ENCODE measurements around the gene ZNF701.

Gene ZNF701

DNA sequence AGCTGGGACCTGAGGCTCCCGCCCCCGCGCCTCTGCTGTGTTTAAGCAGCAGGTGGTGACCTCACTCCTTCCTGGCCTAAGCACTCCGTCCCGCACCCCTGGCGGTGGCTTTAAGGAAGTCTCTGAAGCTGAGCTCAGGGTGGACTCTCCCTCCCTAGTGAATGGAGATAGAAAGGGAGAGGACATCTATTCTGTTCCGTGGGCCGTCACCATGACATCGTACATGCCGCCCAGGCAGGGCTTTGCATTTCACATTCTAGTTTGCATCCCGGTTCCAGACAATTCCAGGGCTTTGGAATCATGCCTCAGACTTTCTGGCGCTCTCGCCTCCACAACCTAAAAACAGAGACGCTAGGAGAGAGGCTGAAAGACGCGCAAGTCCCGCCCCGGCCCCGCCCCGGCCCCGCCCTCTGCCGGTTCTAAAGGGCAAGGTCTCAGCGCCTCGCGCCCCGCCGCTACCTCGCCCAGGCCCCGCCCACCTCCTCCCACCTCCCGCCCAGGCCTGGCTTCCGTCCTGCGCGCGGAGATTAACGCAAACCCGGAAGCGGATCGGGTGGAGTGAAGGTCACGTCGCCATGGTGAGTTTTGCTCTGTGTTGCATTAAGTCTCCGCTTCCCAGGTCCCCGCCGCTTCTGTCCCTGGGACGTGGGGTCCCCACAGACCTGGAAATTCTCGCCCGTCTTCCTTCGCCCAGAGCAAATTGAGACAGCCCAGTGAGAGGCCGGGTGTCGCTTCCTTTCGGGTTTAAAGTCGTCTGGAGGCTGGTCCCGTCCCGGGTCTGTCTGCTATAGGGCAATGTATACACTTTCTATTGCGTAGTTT, 42.7 kb upstream of the ZNF701 start, which contains the start of gene ZNF808 (continued):
- TF ChIP-seq, protein P1, sequence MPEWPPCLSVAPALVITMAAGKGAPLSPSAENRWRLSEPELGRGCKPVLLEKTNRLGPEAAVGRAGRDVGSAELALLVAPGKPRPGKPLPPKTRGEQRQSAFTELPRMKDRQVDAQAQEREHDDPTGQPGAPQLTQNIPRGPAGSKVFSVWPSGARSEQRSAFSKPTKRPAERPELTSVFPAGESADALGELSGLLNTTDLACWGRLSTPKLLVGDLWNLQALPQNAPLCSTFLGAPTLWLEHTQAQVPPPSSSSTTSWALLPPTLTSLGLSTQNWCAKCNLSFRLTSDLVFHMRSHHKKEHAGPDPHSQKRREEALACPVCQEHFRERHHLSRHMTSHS (tag by site-specific recombination; IDR thresholded peaks at IDR 0.05), result no peak
- TF ChIP-seq ZNF548 (tag by site-specific recombination; IDR thresholded peaks at IDR 0.05) (no peak), ZNF785 (tag by site-specific recombination; IDR thresholded peaks at IDR 0.05) (no peak), ZNF140 (tag by site-specific recombination; IDR thresholded peaks at IDR 0.05) (no peak), ZBTB7A (tag by site-specific recombination; IDR thresholded peaks at IDR 0.05; ENCODE audit: low read depth) (no peak), ZNF174 (tag by site-specific recombination; IDR thresholded peaks at IDR 0.05) (no peak), ZNF830 (tag by site-specific recombination; IDR thresholded peaks at IDR 0.05; ENCODE audit: low read depth) (no peak), REPIN1 (tag by site-specific recombination; IDR thresholded peaks at IDR 0.05; ENCODE audit: low read depth) (no peak), ZNF121 (tag by site-specific recombination; IDR thresholded peaks at IDR 0.05) (no peak), ZNF473 (tag by site-specific recombination; IDR thresholded peaks at IDR 0.05) (no peak), ZNF426 (tag by site-specific recombination; IDR thresholded peaks at IDR 0.05) (no peak), HOXD13 (CRISPR knock-in tag; IDR thresholded peaks at IDR 0.05; ENCODE audit: borderline replicate concordance) (no peak), ZNF623 (tag by site-specific recombination; IDR thresholded peaks at IDR 0.05) (no peak), ZIC2 (tag by site-specific recombination; IDR thresholded peaks at IDR 0.05) (0 out of 2 replicates have a peak, but pooled peaks have one; percentile 18), ZNF521 (tag by site-specific recombination; IDR thresholded peaks at IDR 0.05) (no peak), ZNF350 (tag by site-specific recombination; IDR thresholded peaks at IDR 0.05) (peak; percentile 80), ZSCAN23 (tag by site-specific recombination; IDR thresholded peaks at IDR 0.05) (no peak), ZNF404 (tag by site-specific recombination; IDR thresholded peaks at IDR 0.05) (no peak), KLF16 (tag by site-specific recombination; IDR thresholded peaks at IDR 0.05) (no peak), ZNF266 (tag by site-specific recombination; IDR thresholded peaks at IDR 0.05; ENCODE audit: low read depth) (no peak), ZNF514 (tag by site-specific recombination; IDR thresholded peaks at IDR 0.05) (no peak), ZNF24 (tag by site-specific recombination; IDR thresholded peaks at IDR 0.05) (no peak), ZNF660 (tag by site-specific recombination; IDR thresholded peaks at IDR 0.05) (0 out of 2 replicates have a peak, but pooled peaks have one; percentile 26), ZNF416 (tag by site-specific recombination; IDR thresholded peaks at IDR 0.05) (no peak), GLI4 (tag by site-specific recombination; IDR thresholded peaks at IDR 0.05) (no peak), ZFP41 (tag by site-specific recombination; IDR thresholded peaks at IDR 0.05; ENCODE audit: borderline replicate concordance) (no peak), ZNF2 (tag by site-specific recombination; IDR thresholded peaks at IDR 0.05) (no peak), BCL11A (tag by site-specific recombination; IDR thresholded peaks at IDR 0.05; ENCODE audit: low read depth) (0 out of 2 replicates have a peak, but pooled peaks have one; percentile 33)
- TF ChIP-seq, protein P2, sequence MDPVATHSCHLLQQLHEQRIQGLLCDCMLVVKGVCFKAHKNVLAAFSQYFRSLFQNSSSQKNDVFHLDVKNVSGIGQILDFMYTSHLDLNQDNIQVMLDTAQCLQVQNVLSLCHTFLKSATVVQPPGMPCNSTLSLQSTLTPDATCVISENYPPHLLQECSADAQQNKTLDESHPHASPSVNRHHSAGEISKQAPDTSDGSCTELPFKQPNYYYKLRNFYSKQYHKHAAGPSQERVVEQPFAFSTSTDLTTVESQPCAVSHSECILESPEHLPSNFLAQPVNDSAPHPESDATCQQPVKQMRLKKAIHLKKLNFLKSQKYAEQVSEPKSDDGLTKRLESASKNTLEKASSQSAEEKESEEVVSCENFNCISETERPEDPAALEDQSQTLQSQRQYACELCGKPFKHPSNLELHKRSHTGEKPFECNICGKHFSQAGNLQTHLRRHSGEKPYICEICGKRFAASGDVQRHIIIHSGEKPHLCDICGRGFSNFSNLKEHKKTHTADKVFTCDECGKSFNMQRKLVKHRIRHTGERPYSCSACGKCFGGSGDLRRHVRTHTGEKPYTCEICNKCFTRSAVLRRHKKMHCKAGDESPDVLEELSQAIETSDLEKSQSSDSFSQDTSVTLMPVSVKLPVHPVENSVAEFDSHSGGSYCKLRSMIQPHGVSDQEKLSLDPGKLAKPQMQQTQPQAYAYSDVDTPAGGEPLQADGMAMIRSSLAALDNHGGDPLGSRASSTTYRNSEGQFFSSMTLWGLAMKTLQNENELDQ (tag by site-specific recombination; IDR thresholded peaks at IDR 0.05; ENCODE audit: low read depth), result no peak
- TF ChIP-seq, protein P3, sequence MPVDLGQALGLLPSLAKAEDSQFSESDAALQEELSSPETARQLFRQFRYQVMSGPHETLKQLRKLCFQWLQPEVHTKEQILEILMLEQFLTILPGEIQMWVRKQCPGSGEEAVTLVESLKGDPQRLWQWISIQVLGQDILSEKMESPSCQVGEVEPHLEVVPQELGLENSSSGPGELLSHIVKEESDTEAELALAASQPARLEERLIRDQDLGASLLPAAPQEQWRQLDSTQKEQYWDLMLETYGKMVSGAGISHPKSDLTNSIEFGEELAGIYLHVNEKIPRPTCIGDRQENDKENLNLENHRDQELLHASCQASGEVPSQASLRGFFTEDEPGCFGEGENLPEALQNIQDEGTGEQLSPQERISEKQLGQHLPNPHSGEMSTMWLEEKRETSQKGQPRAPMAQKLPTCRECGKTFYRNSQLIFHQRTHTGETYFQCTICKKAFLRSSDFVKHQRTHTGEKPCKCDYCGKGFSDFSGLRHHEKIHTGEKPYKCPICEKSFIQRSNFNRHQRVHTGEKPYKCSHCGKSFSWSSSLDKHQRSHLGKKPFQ (tag by site-specific recombination; IDR thresholded peaks at IDR 0.05), result no peak
- TF ChIP-seq, protein P4, sequence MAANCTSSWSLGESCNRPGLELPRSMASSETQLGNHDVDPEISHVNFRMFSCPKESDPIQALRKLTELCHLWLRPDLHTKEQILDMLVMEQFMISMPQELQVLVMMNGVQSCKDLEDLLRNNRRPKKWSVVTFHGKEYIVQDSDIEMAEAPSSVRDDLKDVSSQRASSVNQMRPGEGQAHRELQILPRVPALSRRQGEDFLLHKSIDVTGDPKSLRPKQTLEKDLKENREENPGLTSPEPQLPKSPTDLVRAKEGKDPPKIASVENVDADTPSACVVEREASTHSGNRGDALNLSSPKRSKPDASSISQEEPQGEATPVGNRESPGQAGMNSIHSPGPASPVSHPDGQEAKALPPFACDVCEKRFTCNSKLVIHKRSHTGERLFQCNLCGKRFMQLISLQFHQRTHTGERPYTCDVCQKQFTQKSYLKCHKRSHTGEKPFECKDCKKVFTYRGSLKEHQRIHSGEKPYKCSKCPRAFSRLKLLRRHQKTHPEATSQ (tag by site-specific recombination; IDR thresholded peaks at IDR 0.05), result no peak
- TF ChIP-seq, protein P5, sequence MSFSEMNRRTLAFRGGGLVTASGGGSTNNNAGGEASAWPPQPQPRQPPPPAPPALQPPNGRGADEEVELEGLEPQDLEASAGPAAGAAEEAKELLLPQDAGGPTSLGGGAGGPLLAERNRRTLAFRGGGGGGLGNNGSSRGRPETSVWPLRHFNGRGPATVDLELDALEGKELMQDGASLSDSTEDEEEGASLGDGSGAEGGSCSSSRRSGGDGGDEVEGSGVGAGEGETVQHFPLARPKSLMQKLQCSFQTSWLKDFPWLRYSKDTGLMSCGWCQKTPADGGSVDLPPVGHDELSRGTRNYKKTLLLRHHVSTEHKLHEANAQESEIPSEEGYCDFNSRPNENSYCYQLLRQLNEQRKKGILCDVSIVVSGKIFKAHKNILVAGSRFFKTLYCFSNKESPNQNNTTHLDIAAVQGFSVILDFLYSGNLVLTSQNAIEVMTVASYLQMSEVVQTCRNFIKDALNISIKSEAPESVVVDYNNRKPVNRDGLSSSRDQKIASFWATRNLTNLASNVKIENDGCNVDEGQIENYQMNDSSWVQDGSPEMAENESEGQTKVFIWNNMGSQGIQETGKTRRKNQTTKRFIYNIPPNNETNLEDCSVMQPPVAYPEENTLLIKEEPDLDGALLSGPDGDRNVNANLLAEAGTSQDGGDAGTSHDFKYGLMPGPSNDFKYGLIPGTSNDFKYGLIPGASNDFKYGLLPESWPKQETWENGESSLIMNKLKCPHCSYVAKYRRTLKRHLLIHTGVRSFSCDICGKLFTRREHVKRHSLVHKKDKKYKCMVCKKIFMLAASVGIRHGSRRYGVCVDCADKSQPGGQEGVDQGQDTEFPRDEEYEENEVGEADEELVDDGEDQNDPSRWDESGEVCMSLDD (tag by site-specific recombination; IDR thresholded peaks at IDR 0.05), result no peak
